ENCODE results near the gene BCAR3. TPM values are rescaled to one million over a fixed set of nuclear protein-coding genes. Genes with fewer than 3 reads are reported as not detected.

The BCAR3 gene
- total RNA-seq, 1 experiment from 2014 or later, result 49.5 TPM

- H3K27me3 ChIP-seq (replicated peaks), result no peaks in the 10 kb centered on the region
- peaks cover 88% of the 10 kb centered on the region for H3K36me3 ChIP-seq
- H3K9me3 ChIP-seq (replicated peaks), result no peaks in the 10 kb centered on the region
- H3K4me1 ChIP-seq (replicated peaks), result peaks cover 21% of the 10 kb centered on the region
- DNase-seq (ENCODE audit: low read depth in 1 of 2, low spot score in 2 of 2), result no peak
- H3K27ac ChIP-seq, result no peak overlapping the region
- no peak overlapping the region for H3K4me3 ChIP-seq
Measured at GRCh38 chr1:93641527-93641926, 40.1 kb downstream of the BCAR3 start.

- DNase-seq (ENCODE audit: low read depth in 1 of 2, low spot score in 2 of 2), result no peak
- H3K4me3 ChIP-seq, result no peak overlapping the region
- H3K27ac ChIP-seq, result no peak overlapping the region
- H3K36me3 ChIP-seq, result peaks cover 85% of the 10 kb centered on the region
- peaks cover 28% of the 10 kb centered on the region for H3K4me1 ChIP-seq (replicated peaks)
- no peaks in the 10 kb centered on the region for H3K9me3 ChIP-seq (replicated peaks)
- no peaks in the 10 kb centered on the region for H3K27me3 ChIP-seq (replicated peaks)
Measured at GRCh38 chr1:93640656-93641440, 40.8 kb downstream of the BCAR3 start.

GRCh38 chr1:93638981-93639380 is 42.7 kb downstream of the BCAR3 start:
- Histone ChIP-seq H3K9me3 (replicated peaks) (no peaks in the 10 kb centered on the region), H3K4me3 (no peak overlapping the region), H3K27me3 (replicated peaks) (no peaks in the 10 kb centered on the region), H3K36me3 (peaks cover 89% of the 10 kb centered on the region), H3K27ac (no peak overlapping the region), H3K4me1 (replicated peaks) (peaks cover 35% of the 10 kb centered on the region)
- no peak for DNase-seq (ENCODE audit: low read depth in 1 of 2, low spot score in 2 of 2)

- Histone ChIP-seq H3K36me3 (peaks cover 86% of the 10 kb centered on the region), H3K9me3 (replicated peaks) (no peaks in the 10 kb centered on the region), H3K4me3 (no peak overlapping the region), H3K27ac (no peak overlapping the region), H3K27me3 (replicated peaks) (no peaks in the 10 kb centered on the region), H3K4me1 (replicated peaks) (peaks cover 35% of the 10 kb centered on the region)
- no peak for DNase-seq (ENCODE audit: low read depth in 1 of 2, low spot score in 2 of 2)
Measured at GRCh38 chr1:93638307-93638847, 43.3 kb downstream of the BCAR3 start.

GRCh38 chr1:93636712-93637111 is 44.9 kb downstream of the BCAR3 start:
- DNase-seq (ENCODE audit: low read depth in 1 of 2, low spot score in 2 of 2), result no peak

GRCh38 chr1:93635614-93636543 is 45.8 kb downstream of the BCAR3 start:
- Histone ChIP-seq H3K36me3 (peaks cover 81% of the 10 kb centered on the region), H3K27ac (peak overlapping the region; percentile 56)

More at GRCh38 chr1:93636712-93637111, 44.9 kb downstream of the BCAR3 start:
- Histone ChIP-seq H3K27me3 (replicated peaks) (no peaks in the 10 kb centered on the region), H3K36me3 (peaks cover 81% of the 10 kb centered on the region), H3K27ac (no peak overlapping the region), H3K4me3 (no peak overlapping the region), H3K4me1 (replicated peaks) (peaks cover 25% of the 10 kb centered on the region), H3K9me3 (replicated peaks) (no peaks in the 10 kb centered on the region)

GRCh38 chr1:93633313-93633712 is 48.3 kb downstream of the BCAR3 start:
- Histone ChIP-seq H3K36me3 (peaks cover 79% of the 10 kb centered on the region), H3K4me1 (replicated peaks) (peaks cover 43% of the 10 kb centered on the region), H3K9me3 (replicated peaks) (no peaks in the 10 kb centered on the region), H3K4me3 (no peak overlapping the region), H3K27me3 (replicated peaks) (no peaks in the 10 kb centered on the region), H3K27ac (no peak overlapping the region)
- no peak for DNase-seq (ENCODE audit: low read depth in 1 of 2, low spot score in 2 of 2)

More at GRCh38 chr1:93635614-93636543, 45.8 kb downstream of the BCAR3 start:
- Histone ChIP-seq H3K27me3 (replicated peaks) (no peaks in the 10 kb centered on the region), H3K4me3 (no peak overlapping the region), H3K4me1 (replicated peaks) (peaks cover 25% of the 10 kb centered on the region), H3K9me3 (replicated peaks) (no peaks in the 10 kb centered on the region)
- DNase-seq (ENCODE audit: low read depth in 1 of 2, low spot score in 2 of 2), result peak; percentile 54 to 64

- Histone ChIP-seq H3K9me3 (replicated peaks) (no peaks in the 10 kb centered on the region), H3K27me3 (replicated peaks) (no peaks in the 10 kb centered on the region), H3K36me3 (peaks cover 63% of the 10 kb centered on the region), H3K4me3 (no peak overlapping the region), H3K27ac (no peak overlapping the region), H3K4me1 (replicated peaks) (peaks cover 43% of the 10 kb centered on the region)
- no peak for DNase-seq (ENCODE audit: low read depth in 1 of 2, low spot score in 2 of 2)
Measured at GRCh38 chr1:93631626-93632365, 49.8 kb downstream of the BCAR3 start.

GRCh38 chr1:93630168-93630567 is 51.5 kb downstream of the BCAR3 start:
- Histone ChIP-seq H3K27me3 (replicated peaks) (no peaks in the 10 kb centered on the region), H3K9me3 (replicated peaks) (no peaks in the 10 kb centered on the region), H3K27ac (no peak overlapping the region), H3K4me3 (no peak overlapping the region), H3K36me3 (peaks cover 53% of the 10 kb centered on the region), H3K4me1 (replicated peaks) (peaks cover 43% of the 10 kb centered on the region)
- no peak for DNase-seq (ENCODE audit: low read depth in 1 of 2, low spot score in 2 of 2)

- DNase-seq (ENCODE audit: low read depth in 1 of 2, low spot score in 2 of 2), result peak in 1 of 2 experiments; percentile 60
- H3K9me3 ChIP-seq (replicated peaks), result no peaks in the 10 kb centered on the region
- no peaks in the 10 kb centered on the region for H3K27me3 ChIP-seq (replicated peaks)
- H3K36me3 ChIP-seq, result peaks cover 51% of the 10 kb centered on the region
- peaks cover 51% of the 10 kb centered on the region for H3K4me1 ChIP-seq (replicated peaks)
- H3K4me3 ChIP-seq, result no peak overlapping the region
- no peak overlapping the region for H3K27ac ChIP-seq
Measured at GRCh38 chr1:93629101-93630059, 52.3 kb downstream of the BCAR3 start.

- no peak for DNase-seq (ENCODE audit: low read depth in 1 of 2, low spot score in 2 of 2)
- Histone ChIP-seq H3K27ac (no peak overlapping the region), H3K27me3 (replicated peaks) (no peaks in the 10 kb centered on the region), H3K4me1 (replicated peaks) (peaks cover 58% of the 10 kb centered on the region), H3K4me3 (no peak overlapping the region), H3K36me3 (peaks cover 47% of the 10 kb centered on the region), H3K9me3 (replicated peaks) (no peaks in the 10 kb centered on the region)
Measured at GRCh38 chr1:93628681-93629080, 53.0 kb downstream of the BCAR3 start.

- H3K4me1 ChIP-seq (replicated peaks), result peaks cover 80% of the 10 kb centered on the region
- H3K27ac ChIP-seq, result peak overlapping the region; percentile 73
- H3K27me3 ChIP-seq (replicated peaks), result no peaks in the 10 kb centered on the region
- peaks cover 48% of the 10 kb centered on the region for H3K36me3 ChIP-seq
- no peak overlapping the region for H3K4me3 ChIP-seq
- DNase-seq (ENCODE audit: low read depth in 1 of 2, low spot score in 2 of 2), result peak; percentile 81 to 82
- no peaks in the 10 kb centered on the region for H3K9me3 ChIP-seq (replicated peaks)
Measured at GRCh38 chr1:93625582-93626327, 55.9 kb downstream of the BCAR3 start.
